Epidermal melanocyte (primary cell): Measurements from ENCODE around the gene PPA1.
"Not testable (repeated sequence)": the region's sequence is repeated elsewhere in the genome, so short reads cannot be mapped to it uniquely, and the experiment has no call there.

ENCODE experiments used
- DNase-seq: peaks from one replicate; pipeline ENCODE4 v3.0.0; 2011; ENCODE audit warnings: low spot score; ENCODE audit not compliant: insufficient read length

PPA1 gene

GRCh38 chr10:70233109-70233938 lies at the start of gene PPA1:
PPA1 (minus strand) TSS chr10:70233429; CDS start chr10:70233327, 102 bp downstream.
- peak; percentile 98 for DNase-seq

- DNase-seq: no peak
These were observed 48.4 kb upstream of the PPA1 start for GRCh38 chr10:70281609-70282008.

GRCh38 chr10:70280099-70280498 lies 46.9 kb upstream of the PPA1 start:
- no peak for DNase-seq

GRCh38 chr10:70277396-70278030 lies 44.3 kb upstream of the PPA1 start:
- DNase-seq: no peak

- DNase-seq: peak; percentile 72
These were observed 41.4 kb upstream of the PPA1 start for GRCh38 chr10:70274643-70275042.

- no peak for DNase-seq
These were observed 39.7 kb upstream of the PPA1 start for GRCh38 chr10:70272925-70273316.

GRCh38 chr10:70271996-70272924 lies 39.0 kb upstream of the PPA1 start:
- DNase-seq: no peak

- DNase-seq: no peak
These were observed 37.7 kb upstream of the PPA1 start for GRCh38 chr10:70270952-70271351.

- DNase-seq: no peak
These were observed 36.5 kb upstream of the PPA1 start for GRCh38 chr10:70269741-70270140.

GRCh38 chr10:70268376-70268775 lies 35.1 kb upstream of the PPA1 start:
- no peak for DNase-seq

GRCh38 chr10:70267161-70267933 lies 34.1 kb upstream of the PPA1 start:
- DNase-seq: peak; percentile 45

- DNase-seq: no peak
These were observed 33.5 kb upstream of the PPA1 start for GRCh38 chr10:70266701-70267100.

GRCh38 chr10:70266056-70266455 lies 32.8 kb upstream of the PPA1 start:
- DNase-seq: no peak

GRCh38 chr10:70265032-70265689 lies 31.9 kb upstream of the PPA1 start:
- no peak for DNase-seq

GRCh38 chr10:70260734-70261133 lies 27.5 kb upstream of the PPA1 start:
- no peak for DNase-seq

GRCh38 chr10:70260259-70260658 lies 27.0 kb upstream of the PPA1 start:
- no peak for DNase-seq

GRCh38 chr10:70258216-70258615 lies 25.0 kb upstream of the PPA1 start:
- DNase-seq: no peak

GRCh38 chr10:70257816-70258215 lies 24.6 kb upstream of the PPA1 start:
- DNase-seq: not testable (repeated sequence)

- no peak for DNase-seq
These were observed 23.2 kb upstream of the PPA1 start for GRCh38 chr10:70256463-70256862.
